HG03175 (cell line): ENCODE data around the gene RBBP8NL.
"Not testable (repeated sequence)": the region's sequence is repeated elsewhere in the genome, so short reads cannot be mapped to it uniquely, and the experiment has no call there.

Source experiments
- ATAC-seq: cut with Tn5 transposase; IDR thresholded peaks from one replicate; pipeline ENCODE4 v1.9.1; 2021; ENCODE audit warnings: mild to moderate bottlenecking, moderate library complexity; ENCODE audit not compliant: unreplicated experiment

RBBP8NL gene

GRCh38 chr20:62446481-62446880, 19.1 kb upstream of the RBBP8NL start:
- ATAC-seq: no peak

GRCh38 chr20:62445553-62446340, 18.4 kb upstream of the RBBP8NL start:
- ATAC-seq: no peak

GRCh38 chr20:62444286-62444685, 16.9 kb upstream of the RBBP8NL start:
- no peak for ATAC-seq

GRCh38 chr20:62441987-62442539, 14.7 kb upstream of the RBBP8NL start:
- ATAC-seq: no peak

GRCh38 chr20:62439218-62439617, 11.9 kb upstream of the RBBP8NL start:
- ATAC-seq: no peak

GRCh38 chr20:62437927-62438326, 10.6 kb upstream of the RBBP8NL start:
- no peak for ATAC-seq

- no peak for ATAC-seq
Observed at GRCh38 chr20:62437496-62437895, 10.2 kb upstream of the RBBP8NL start.

GRCh38 chr20:62436692-62437091, 9.4 kb upstream of the RBBP8NL start:
- ATAC-seq: no peak

- ATAC-seq: no peak
Observed at GRCh38 chr20:62433658-62434497, 6.5 kb upstream of the RBBP8NL start.

- ATAC-seq: no peak
Observed at GRCh38 chr20:62430866-62431447, 3.6 kb upstream of the RBBP8NL start.

GRCh38 chr20:62430311-62430853, 3.0 kb upstream of the RBBP8NL start:
- no peak for ATAC-seq

- no peak for ATAC-seq
Observed at GRCh38 chr20:62429455-62430310, 2.3 kb upstream of the RBBP8NL start.

- ATAC-seq: no peak
Observed at GRCh38 chr20:62428396-62429295, 1.3 kb upstream of the RBBP8NL start.

- ATAC-seq: no peak
Observed at GRCh38 chr20:62428002-62428372, 648 bp upstream of the RBBP8NL start.

- no peak for ATAC-seq
Observed at GRCh38 chr20:62426699-62427131, 624 bp downstream of the RBBP8NL start.

GRCh38 chr20:62426059-62426348, 1.3 kb downstream of the RBBP8NL start:
- not testable (repeated sequence) for ATAC-seq

- ATAC-seq: no peak
Observed at GRCh38 chr20:62425281-62426058, 1.9 kb downstream of the RBBP8NL start.

GRCh38 chr20:62424249-62425107, 2.9 kb downstream of the RBBP8NL start:
- no peak for ATAC-seq
